GM19397 (cell line): ENCODE data around the gene HAUS8.

ENCODE experiments used
- ATAC-seq: cut with Tn5 transposase; IDR thresholded peaks from one replicate; pipeline ENCODE4 v1.9.1; 2021; ENCODE audit warnings: mild to moderate bottlenecking, moderate library complexity; ENCODE audit not compliant: unreplicated experiment

HAUS8 gene

DNA sequence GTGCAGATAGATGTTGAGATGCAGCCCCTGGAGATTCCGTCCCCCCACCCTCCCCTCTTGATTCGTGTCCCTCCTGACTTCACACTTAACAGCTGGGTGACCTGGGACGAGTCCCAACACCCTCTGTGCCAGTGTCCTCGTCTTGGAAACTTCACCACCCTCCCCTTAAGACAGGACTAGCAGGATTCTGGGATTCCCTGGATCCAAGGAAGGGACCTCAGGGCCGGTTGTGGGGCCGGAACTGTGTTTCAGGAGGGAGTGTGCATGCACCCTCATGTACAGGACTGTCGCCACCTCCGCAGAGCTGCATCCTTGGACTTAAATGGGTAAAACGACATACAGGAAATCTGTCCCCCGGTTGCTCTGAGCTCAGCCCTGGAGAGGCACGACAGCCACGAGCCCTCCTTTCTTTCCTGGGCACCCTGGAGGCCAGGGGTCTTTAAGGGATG, 1.3 kb upstream of the HAUS8 start:
- ATAC-seq = no peak

DNA sequence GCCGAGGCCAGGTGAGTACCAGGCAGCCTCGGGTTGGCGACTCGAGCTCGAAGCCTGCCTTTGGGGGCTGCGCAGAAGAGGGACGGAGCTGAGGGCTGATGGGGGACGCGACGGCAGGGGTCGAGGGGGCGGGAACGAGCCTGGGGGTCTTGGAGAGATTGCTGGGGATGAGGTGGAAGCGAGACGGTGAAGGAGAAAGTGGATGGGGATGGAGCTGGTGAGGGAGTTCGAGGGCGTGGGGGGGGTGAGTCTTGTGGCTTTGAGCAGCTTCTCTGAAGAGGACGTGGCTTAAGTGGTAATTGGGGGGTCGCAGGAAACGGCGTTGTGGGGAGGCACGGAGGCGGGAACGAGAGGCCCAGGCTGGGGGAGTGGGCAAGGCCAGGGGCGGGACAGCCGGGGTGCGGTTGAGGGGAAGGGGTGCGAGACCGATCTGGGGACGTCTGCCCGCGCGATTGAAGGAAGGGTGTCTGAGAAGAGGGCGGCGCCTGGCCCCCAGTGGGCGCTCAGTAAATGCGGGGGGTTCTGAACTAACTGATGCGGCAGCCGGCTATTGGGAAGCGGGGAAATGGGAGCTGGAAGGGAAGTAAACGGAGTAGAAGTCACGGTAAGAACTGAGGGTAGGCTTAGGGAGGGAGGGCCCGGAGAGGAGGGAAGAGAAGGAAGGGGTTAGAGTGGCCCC, 751 bp upstream of the HAUS8 start:
- ATAC-seq = no peak

DNA sequence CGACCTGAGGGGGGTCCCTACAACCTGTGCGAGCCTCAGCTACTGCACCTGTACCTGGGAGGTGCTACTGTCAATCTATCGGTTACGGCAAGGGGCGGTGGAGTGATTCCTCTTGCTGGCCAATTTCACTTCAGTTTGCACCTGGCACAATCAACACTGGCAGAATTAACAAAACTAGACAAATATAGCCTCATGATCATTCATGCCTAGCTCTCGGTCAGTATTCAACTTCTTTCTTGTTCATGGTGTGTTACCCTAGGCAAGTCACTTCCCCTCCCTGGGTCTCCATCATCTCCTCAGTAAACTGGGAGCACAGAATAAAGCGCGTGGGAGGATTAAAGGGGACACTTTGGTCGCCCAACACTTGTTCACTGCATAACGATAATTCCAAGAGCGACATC, 618 bp downstream of the HAUS8 start:
- ATAC-seq = no peak

DNA sequence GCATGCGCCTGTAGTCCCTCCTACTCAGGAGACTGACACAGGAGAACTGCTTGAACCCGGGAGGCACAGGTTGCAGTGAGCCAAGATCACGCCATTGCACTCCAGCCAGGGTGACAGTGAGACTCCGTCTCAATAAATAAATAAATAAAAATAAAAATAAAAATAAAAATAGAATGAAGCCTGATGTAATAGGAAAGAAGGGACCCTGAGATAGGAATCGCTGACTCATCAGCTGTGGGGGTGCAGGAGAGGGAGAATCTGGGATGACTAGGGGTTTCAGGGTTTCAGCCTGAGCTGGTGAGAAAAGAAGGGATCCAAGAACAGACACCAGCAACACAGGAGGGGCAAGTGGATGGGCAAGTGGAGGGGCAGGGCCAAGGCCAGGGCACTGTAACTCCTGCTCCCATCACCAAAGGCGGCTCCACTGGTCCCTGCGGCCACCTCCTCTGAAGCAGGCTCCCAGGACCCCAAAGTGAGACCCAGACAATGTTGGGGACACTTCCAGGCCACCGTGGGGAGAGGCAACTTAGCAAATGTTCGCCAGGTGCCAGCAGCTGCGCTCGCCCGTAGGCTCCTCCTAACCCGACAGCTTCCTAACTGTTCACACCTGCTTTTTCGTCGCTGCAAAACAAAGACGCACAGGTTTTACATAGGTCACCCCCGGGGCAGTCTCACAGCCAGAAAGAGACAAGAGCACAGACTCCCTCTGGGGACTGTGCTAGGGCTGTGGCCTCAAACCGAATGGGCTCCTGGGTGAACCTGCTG, 1.2 kb downstream of the HAUS8 start:
- ATAC-seq = no peak

DNA sequence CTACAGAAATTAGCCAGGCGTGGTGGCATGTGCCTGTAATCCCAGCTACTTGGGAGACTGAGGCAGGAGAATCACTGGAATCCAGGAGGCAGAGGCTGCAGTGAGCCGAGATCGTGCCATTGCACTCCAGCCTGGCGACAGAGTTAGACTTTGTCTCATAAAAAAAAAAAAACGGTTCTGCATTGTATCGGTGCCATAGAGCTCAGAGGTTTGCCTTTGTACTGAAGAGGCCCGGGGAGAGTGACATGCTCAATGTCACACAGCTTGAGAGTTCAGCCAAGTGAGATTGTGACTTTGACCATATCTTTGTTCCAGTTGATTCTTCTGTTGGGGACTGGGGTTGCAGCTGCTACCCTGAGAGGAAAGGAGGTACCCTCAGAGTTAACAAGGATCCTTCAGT, 4.3 kb downstream of the HAUS8 start:
- ATAC-seq = no peak

DNA sequence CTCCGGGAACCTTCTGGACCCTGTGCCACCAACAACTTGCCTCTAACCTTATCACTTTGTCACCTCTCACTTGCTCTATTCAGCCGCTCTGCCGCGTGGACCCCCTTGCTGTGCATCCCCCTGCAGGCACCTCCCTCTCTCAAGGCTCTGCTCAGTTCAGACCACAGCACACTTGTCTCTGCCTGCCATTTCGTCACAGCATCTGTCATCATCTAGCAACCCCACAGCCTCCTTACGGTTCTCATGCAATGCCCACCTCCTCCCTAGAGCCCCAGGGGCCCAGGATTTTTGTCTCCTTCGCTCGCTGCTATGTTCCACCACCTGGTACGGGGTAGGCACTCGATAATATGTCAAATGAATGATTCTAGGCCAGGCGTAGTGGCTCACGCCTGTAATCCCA, 4.8 kb downstream of the HAUS8 start:
- no peak for ATAC-seq

DNA sequence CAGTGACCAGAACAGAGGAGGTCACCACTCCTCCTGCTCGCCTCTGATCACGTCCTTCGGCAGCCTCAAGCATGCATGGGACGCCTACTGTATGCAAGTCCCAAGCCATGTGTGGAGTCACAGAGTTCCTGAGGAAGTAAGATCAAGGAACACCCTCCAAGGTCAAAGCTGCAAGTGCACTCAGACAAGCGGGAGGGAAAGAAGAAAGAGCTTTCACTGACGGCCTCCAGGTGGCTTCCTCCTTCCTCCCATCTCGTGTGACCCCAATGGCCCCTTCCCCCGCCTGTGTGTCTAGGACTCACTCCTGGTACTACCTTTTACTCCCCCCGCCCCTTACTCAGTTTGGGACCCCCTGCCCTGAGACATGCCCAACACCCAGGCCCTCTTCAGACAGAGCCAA, 6.1 kb downstream of the HAUS8 start:
- no peak for ATAC-seq

DNA sequence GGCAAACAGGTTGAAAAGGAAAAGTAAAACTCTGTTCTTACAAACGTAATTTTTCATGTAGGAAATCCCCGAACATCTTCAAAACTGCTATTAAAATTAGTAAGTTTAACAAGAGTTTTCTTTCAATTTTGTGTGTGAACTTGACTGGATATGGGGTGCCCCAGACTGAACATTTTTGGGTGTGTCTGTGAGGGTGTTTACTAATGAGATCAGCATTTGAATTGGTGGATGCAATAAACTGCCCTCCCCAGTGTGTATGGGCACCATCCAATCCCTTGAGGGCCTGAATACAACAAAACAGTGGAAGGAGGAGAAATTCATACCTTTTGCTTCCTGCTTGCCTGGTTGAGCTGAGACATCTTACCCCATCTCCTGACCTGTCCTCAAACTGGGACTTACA, 11.8 kb downstream of the HAUS8 start:
- ATAC-seq = no peak

DNA sequence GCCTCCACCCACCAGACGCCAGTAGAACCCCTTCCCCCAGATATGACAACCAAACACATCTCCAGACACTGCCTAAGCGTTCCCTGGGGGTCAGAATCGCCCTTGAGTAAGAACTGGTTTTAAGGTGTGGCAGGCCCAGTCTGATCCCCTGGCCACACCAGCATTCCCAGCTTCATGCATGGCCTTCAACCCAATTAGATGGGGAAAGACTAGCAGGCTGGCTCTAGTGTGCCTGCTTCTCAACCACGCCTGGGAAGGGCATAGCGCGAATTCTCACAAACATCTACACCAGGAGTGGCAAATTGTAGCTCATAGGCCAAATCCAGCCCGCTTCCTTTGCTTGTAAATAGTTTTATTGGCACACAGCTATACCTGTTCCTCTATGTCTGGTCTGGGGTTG, 13.6 kb downstream of the HAUS8 start:
- ATAC-seq = no peak

DNA sequence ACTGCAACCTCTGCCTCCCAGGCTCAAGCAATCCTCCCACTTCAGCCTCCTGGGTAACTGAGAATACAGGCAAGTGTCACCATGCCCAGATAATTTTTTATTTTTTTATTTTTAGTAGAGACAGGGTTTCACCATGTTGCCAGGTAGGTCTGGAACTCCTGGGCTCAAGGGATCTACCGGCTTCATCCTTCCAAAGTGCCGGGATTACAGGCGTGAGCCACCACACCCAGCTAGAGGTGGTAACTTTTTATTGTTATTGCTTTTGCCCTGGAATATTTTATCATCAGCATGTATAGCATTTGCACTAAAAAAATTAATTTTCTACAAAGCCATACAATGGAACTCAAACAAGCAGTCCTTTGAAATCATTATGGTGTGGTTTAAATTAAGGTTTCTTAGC, 14.0 kb downstream of the HAUS8 start:
- ATAC-seq = no peak

DNA sequence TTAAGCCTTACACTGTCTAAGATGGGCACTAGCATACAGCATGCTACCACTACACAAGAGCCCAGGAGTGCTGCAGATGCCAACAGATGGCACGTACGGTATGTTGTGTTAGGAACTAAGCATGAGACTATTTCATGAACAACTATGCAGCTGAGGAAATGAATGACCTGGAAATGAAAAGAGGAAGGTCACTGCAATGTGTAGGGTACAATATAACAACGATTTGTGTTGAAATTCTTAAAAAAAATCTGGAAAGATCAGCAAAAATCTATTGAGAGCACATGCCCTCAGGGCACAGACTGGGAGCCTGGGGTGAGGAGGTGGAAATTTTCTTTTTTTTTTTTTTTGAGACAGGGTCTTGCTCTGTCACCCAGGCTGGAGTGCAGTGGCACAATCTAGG, 14.4 kb downstream of the HAUS8 start:
- ATAC-seq = no peak

DNA sequence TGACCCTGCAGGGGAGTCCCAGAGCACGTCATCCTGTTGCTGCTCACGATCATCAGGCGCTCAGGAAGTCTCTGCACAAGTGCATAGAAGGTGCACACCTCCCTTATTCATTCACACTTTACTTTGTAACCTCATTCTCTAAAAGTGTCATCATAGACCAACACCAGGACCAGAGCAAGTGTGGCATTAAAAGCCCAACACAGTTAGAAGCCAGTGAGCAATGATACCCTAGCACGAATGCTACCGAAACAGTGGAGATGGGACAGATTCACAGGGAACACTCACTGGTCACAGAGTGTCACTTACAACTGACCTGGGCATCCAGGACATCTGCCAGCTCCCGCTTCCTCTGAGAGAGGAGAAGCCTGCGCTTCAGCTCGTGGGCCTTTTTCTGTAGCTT, 17.0 kb downstream of the HAUS8 start:
- ATAC-seq = no peak

DNA sequence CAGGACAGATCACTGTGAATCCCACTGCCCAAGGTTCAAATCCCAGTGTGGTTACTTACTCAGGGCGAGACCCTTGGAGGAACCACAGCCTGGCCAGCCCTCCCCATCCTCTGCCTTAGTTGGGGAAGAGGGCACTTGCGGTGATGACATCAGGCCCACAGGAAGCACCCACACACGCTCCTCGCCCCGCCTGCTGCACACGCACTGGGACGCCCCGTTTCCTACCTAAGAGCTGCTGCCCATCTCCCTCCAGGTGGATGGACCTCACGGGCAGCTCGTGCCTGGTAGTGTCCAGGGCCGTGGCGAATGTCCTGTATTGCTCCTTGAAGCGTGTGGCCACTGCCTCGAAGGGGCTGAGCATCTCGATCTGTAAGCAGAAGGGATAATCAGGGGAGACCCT, 19.6 kb downstream of the HAUS8 start:
- no peak for ATAC-seq

DNA sequence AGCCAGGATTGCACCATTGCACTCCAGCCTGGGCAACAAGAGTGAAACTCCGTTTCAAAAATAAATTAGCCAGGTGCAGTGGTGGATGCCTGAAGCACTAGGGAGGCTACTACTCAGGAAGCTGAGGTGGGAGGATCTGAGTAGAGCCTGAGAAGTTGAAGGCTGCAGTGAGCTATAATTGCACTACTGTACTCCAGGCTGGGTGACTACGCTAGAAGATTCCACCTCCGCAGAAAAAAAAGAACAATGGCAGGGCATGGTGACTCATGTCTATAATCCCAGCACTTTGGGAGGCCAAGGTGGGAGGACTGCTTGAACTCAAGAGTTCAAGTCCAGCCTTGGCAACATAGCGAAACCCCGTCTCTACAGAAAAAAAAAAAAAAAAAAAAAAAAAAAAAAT, 20.5 kb downstream of the HAUS8 start:
- no peak for ATAC-seq

DNA sequence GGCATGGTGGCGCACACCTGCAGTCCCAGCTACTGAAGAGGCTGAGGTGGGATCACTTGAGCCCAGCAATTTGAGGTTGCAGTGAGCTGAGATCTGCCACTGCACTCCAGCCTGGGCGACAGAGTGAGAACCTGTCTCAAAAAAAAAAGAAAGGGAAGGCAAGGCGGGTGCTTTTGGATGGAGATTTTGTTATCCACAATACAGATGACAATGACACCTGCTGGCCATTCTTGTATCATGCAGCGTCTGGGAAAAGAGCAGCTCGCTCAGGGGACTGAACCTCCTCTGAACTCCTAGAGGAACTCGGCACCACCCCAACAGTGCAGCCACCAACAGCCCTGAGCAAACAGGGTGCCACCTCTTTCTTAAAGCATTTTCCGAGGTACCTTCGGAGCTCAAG, 22.8 kb downstream of the HAUS8 start:
- no peak for ATAC-seq

DNA sequence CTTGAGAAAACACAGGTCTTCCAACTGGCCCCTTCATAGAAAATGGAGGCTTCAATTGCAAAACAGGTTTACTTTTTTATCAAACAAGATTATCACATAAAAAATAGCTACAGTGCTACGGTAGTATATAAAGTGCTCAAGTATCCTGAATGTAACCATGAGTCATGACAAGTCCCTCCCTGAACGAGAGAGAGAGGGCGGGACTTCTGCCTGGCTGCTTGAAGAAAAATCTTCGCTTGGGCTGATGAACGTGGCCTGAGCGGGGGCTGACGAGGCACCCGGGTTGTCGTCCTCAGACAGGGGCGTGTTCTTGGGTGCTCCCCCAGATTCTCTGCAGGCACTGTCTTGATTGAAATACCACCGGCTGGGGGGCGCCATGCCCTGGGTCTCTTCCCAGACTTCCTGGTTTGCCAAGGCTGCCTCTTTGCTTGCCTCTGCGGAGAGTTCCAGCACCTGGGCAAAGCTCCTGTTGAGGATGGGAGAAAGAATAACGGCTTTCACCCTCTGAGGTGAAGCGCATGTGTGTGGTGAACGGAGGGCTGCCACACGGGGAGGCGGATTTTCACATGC, 25.5 kb downstream of the HAUS8 start:
- ATAC-seq = no peak

DNA sequence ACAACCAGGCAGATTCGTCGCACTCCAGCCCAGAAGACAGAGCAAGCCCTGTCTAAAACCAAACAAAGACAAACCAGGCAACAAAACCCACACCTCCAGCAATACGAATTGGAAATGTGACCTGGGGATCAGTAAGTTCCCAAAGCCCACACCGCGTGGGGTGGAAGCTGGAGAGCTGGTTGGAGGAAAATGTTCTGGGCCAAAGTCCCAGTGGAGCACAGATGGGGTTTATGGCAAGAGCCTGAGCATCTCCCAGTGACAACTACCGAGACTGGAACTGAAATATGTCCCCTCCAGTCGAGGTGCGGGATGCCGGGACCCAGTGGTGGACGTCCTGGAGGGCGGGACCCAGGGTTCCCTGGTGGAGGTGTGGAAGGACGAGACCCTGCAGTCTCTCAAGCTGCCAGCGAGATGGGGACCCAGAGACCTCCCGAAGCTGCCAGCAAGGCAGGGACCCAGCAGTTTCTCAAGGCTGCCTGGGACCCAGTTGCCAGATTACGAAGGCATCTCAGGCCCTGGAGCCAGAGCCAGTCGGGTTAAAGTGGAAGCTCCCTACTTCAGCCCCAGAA, 26.3 kb downstream of the HAUS8 start:
- ATAC-seq = no peak

DNA sequence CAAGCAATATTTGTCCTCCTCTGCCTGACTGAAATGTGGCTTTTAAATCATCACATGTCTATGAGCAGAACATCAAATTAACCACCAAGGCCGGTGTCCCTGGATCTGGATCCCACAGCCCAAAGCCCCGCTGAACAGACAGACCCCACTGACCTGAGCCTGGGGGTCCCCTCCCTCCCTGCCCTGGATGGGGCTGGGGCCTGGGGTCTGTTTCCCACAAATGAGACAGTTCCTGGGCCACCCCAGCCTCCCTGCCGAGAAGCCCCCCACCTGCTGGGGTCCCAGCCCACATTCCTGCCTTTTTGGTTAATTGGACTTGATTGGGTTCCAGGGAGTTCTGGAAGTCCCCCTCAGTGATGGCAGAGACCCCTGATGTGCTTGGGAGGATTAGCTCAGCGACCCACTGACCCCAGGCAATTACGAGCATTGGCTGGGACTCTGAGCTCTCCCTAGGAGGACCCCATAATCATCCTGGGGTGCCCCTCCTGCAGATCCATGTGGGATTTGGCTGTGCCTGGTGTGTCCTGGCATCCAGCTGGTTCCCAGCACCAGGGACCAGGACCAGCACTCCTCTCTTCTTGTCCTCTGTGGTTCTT, 29.2 kb downstream of the HAUS8 start:
- ATAC-seq = no peak

DNA sequence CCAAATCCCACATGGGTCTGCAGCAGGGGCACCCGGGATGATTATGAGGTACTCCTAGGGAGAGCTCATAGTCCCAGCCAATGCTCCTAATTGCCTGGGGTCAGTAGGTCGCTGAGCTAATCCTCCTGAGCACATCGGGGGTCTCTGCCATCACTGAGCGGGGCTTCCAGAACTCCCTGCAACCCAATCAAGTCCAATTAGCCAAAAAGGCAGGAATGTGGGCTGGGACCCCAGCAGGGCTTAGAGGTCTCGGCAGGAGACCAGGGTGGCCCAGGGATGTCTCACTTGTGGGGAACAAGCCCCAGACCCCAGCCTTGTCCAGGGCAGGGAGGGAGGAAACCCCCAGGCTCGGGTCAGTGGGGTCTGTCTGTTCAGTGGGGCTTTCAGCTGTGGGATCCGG, 31.5 kb downstream of the HAUS8 start:
- no peak for ATAC-seq

DNA sequence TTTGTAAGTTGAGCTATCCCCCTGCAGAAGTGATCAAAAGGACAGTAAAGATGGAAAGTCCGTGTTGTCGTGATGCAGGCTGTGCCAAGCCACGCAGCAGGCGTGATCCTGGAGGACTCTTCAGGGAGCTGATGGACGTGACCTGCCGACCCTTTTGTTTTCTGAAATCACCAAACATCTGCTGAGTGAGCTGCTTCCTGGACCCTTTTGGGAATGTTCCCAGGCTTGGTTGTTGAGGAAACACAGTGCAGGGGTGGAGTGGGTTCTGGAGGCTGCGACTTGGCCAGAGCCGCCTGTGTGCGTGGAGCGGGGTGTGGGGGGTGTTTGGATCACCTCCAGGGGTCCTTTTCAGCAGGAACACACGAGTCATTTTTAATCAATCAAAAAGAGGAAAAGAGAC, 33.3 kb downstream of the HAUS8 start:
- ATAC-seq = no peak

DNA sequence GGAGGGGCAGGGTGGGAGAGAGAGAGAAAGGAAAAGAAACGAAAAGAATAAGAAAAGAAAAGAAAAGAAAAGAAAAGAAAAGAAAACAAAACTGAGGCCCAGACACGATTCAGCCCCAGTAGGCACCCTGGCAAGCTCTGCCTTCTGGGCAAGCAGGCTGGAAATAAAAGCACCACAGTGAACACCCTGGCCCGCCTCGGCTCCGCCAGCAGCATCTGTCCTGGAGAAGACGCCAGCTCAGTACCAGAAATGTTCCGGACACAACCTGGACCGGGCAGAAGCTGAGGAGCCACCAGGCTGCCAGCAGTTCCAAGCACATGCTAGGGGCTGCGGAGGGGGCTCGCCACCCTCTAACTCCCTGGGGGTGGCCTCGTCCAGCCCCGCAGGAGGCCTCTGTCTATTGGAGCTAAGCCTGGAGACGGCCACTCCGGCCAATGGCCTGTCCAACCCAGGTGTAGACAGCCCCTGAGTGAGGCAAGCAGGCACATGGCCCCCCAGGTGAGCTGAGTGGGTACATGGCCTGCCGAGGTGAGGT, 37.2 kb downstream of the HAUS8 start:
- no peak for ATAC-seq
